ENCODE measurements around the gene MS4A4A.

The MS4A4A gene

GRCh38 chr11:60241786-60242185, 38.7 kb upstream of the MS4A4A start:
- H3K4me2 ChIP-seq (ENCODE audit: low read length), result no peak overlapping the region
- H3K36me3 ChIP-seq (ENCODE audit: control insufficient read depth in 1 of 2, insufficient read depth in 2 of 2, low read length in 2 of 2), result no peaks in the 10 kb centered on the region
- H2AK5ac ChIP-seq (ENCODE audit: low read length), result no peak overlapping the region
- H2BK12ac ChIP-seq (ENCODE audit: low read length), result no peak overlapping the region
- no peak overlapping the region for H3K9ac ChIP-seq (ENCODE audit: low read length)
- H4K91ac ChIP-seq (ENCODE audit: low read depth, low read length), result no peak overlapping the region
- no peaks in the 10 kb centered on the region for H3K4me1 ChIP-seq (ENCODE audit: control insufficient read depth in 1 of 2, insufficient read depth in 2 of 2, low read length in 2 of 2)
- no peaks in the 10 kb centered on the region for H3K27me3 ChIP-seq (ENCODE audit: insufficient read depth, low read length)
- no peak overlapping the region for H3K23ac ChIP-seq (ENCODE audit: low read length)
- H3K18ac ChIP-seq (ENCODE audit: low read length), result no peak overlapping the region
- H3K79me2 ChIP-seq (ENCODE audit: control insufficient read depth, insufficient read depth, low read length, poor library complexity), result no peaks in the 10 kb centered on the region
- H3K14ac ChIP-seq (ENCODE audit: low read length), result no peak overlapping the region
- H3K79me1 ChIP-seq (ENCODE audit: low read length), result no peaks in the 10 kb centered on the region
- H2BK120ac ChIP-seq (ENCODE audit: insufficient read depth, low read length, poor library complexity), result no peak overlapping the region
- WGBS (ENCODE audit: extremely low coverage, insufficient coverage, insufficient read length), result no CpG with 5 or more reads among the region's 3 CpGs
- no peak overlapping the region for H4K12ac ChIP-seq (ENCODE audit: low read depth, low read length)
- H3K4me3 ChIP-seq (ENCODE audit: low read depth, low read length), result no peak overlapping the region
- no peaks in the 10 kb centered on the region for H3K9me3 ChIP-seq (ENCODE audit: insufficient read depth, low read depth, low read length)
- no peak overlapping the region for H2AFZ ChIP-seq (ENCODE audit: insufficient read depth, low read length, poor library complexity)
- no peak for DNase-seq
- no peak overlapping the region for H2BK5ac ChIP-seq (ENCODE audit: low read depth, low read length, poor library complexity)
- H3K4ac ChIP-seq (ENCODE audit: low read depth, low read length), result no peak overlapping the region
- H4K8ac ChIP-seq (ENCODE audit: low read depth, low read length), result no peak overlapping the region
- H3K27ac ChIP-seq (ENCODE audit: low read depth, low read length), result no peak overlapping the region

GRCh38 chr11:60242740-60243239, 37.7 kb upstream of the MS4A4A start, which contains the start of gene MS4A4E:
Gene MS4A4E (minus strand): TSS chr11:60243137. CDS start chr11:60230055, 13,082 bp downstream.
- no peak within 1 kb of the TSS for H4K91ac ChIP-seq (ENCODE audit: low read depth, low read length)
- no peaks in the 10 kb centered on the region for H3K79me1 ChIP-seq (ENCODE audit: low read length)
- H3K4me3 ChIP-seq (ENCODE audit: low read depth, low read length), result no peak within 1 kb of the TSS
- H2BK12ac ChIP-seq (ENCODE audit: low read length), result no peak within 1 kb of the TSS
- H2BK5ac ChIP-seq (ENCODE audit: low read depth, low read length, poor library complexity), result no peak within 1 kb of the TSS
- WGBS (ENCODE audit: extremely low coverage, insufficient coverage, insufficient read length), result no CpG with 5 or more reads among the region's 5 CpGs
- DNase-seq, result no peak
- no peak within 1 kb of the TSS for H3K4me2 ChIP-seq (ENCODE audit: low read length)
- no peak within 1 kb of the TSS for H2AK5ac ChIP-seq (ENCODE audit: low read length)
- no peaks in the 10 kb centered on the region for H3K27me3 ChIP-seq (ENCODE audit: insufficient read depth, low read length)
- H3K23ac ChIP-seq (ENCODE audit: low read length), result no peak within 1 kb of the TSS
- no peak within 1 kb of the TSS for H2BK120ac ChIP-seq (ENCODE audit: insufficient read depth, low read length, poor library complexity)
- no peaks in the 10 kb centered on the region for H3K9me3 ChIP-seq (ENCODE audit: insufficient read depth, low read depth, low read length)
- no peak within 1 kb of the TSS for H3K27ac ChIP-seq (ENCODE audit: low read depth, low read length)
- H3K14ac ChIP-seq (ENCODE audit: low read length), result no peak within 1 kb of the TSS
- H3K4ac ChIP-seq (ENCODE audit: low read depth, low read length), result no peak within 1 kb of the TSS
- no peaks in the 10 kb centered on the region for H3K79me2 ChIP-seq (ENCODE audit: control insufficient read depth, insufficient read depth, low read length, poor library complexity)
- no peaks in the 10 kb centered on the region for H3K36me3 ChIP-seq (ENCODE audit: control insufficient read depth in 1 of 2, insufficient read depth in 2 of 2, low read length in 2 of 2)
- no peak within 1 kb of the TSS for H2AFZ ChIP-seq (ENCODE audit: insufficient read depth, low read length, poor library complexity)
- no peaks in the 10 kb centered on the region for H3K4me1 ChIP-seq (ENCODE audit: control insufficient read depth in 1 of 2, insufficient read depth in 2 of 2, low read length in 2 of 2)
- H4K12ac ChIP-seq (ENCODE audit: low read depth, low read length), result no peak within 1 kb of the TSS
- H3K18ac ChIP-seq (ENCODE audit: low read length), result no peak within 1 kb of the TSS
- H4K8ac ChIP-seq (ENCODE audit: low read depth, low read length), result no peak within 1 kb of the TSS
- no peak within 1 kb of the TSS for H3K9ac ChIP-seq (ENCODE audit: low read length)

- Histone ChIP-seq H3K79me1 (ENCODE audit: low read length) (no peaks in the 10 kb centered on the region), H4K12ac (ENCODE audit: low read depth, low read length) (no peak overlapping the region), H3K79me2 (ENCODE audit: control insufficient read depth, insufficient read depth, low read length, poor library complexity) (no peaks in the 10 kb centered on the region), H3K4me2 (ENCODE audit: low read length) (no peak overlapping the region), H3K27ac (ENCODE audit: low read depth, low read length) (no peak overlapping the region), H3K4ac (ENCODE audit: low read depth, low read length) (no peak overlapping the region), H2BK120ac (ENCODE audit: insufficient read depth, low read length, poor library complexity) (no peak overlapping the region), H3K36me3 (ENCODE audit: control insufficient read depth in 1 of 2, insufficient read depth in 2 of 2, low read length in 2 of 2) (no peaks in the 10 kb centered on the region), H3K23ac (ENCODE audit: low read length) (no peak overlapping the region), H3K9me3 (ENCODE audit: insufficient read depth, low read depth, low read length) (peaks cover 5% of the 10 kb centered on the region), H3K4me3 (ENCODE audit: low read depth, low read length) (no peak overlapping the region), H2AFZ (ENCODE audit: insufficient read depth, low read length, poor library complexity) (no peak overlapping the region), H3K18ac (ENCODE audit: low read length) (no peak overlapping the region), H4K91ac (ENCODE audit: low read depth, low read length) (no peak overlapping the region), H4K8ac (ENCODE audit: low read depth, low read length) (no peak overlapping the region), H3K4me1 (ENCODE audit: control insufficient read depth in 1 of 2, insufficient read depth in 2 of 2, low read length in 2 of 2) (no peaks in the 10 kb centered on the region), H2BK5ac (ENCODE audit: low read depth, low read length, poor library complexity) (no peak overlapping the region), H2AK5ac (ENCODE audit: low read length) (no peak overlapping the region), H3K27me3 (ENCODE audit: insufficient read depth, low read length) (no peaks in the 10 kb centered on the region), H3K9ac (ENCODE audit: low read length) (no peak overlapping the region), H2BK12ac (ENCODE audit: low read length) (no peak overlapping the region), H3K14ac (ENCODE audit: low read length) (no peak overlapping the region)
- no CpG with 5 or more reads among the region's 6 CpGs for WGBS (ENCODE audit: extremely low coverage, insufficient coverage, insufficient read length)
- DNase-seq, result peak in 1 of 2 donors; percentile 72
Measured at GRCh38 chr11:60251485-60252212, 28.8 kb upstream of the MS4A4A start.

GRCh38 chr11:60252213-60253108, 28.0 kb upstream of the MS4A4A start:
- Histone ChIP-seq H3K27me3 (ENCODE audit: insufficient read depth, low read length) (no peaks in the 10 kb centered on the region), H3K14ac (ENCODE audit: low read length) (no peak overlapping the region), H2BK12ac (ENCODE audit: low read length) (no peak overlapping the region), H2AK5ac (ENCODE audit: low read length) (no peak overlapping the region), H2BK5ac (ENCODE audit: low read depth, low read length, poor library complexity) (no peak overlapping the region), H3K79me1 (ENCODE audit: low read length) (no peaks in the 10 kb centered on the region), H3K23ac (ENCODE audit: low read length) (no peak overlapping the region), H3K79me2 (ENCODE audit: control insufficient read depth, insufficient read depth, low read length, poor library complexity) (no peaks in the 10 kb centered on the region), H3K9me3 (ENCODE audit: insufficient read depth, low read depth, low read length) (peaks cover 5% of the 10 kb centered on the region), H3K27ac (ENCODE audit: low read depth, low read length) (no peak overlapping the region), H3K36me3 (ENCODE audit: control insufficient read depth in 1 of 2, insufficient read depth in 2 of 2, low read length in 2 of 2) (no peaks in the 10 kb centered on the region), H3K9ac (ENCODE audit: low read length) (no peak overlapping the region), H2AFZ (ENCODE audit: insufficient read depth, low read length, poor library complexity) (no peak overlapping the region), H3K18ac (ENCODE audit: low read length) (no peak overlapping the region), H4K12ac (ENCODE audit: low read depth, low read length) (no peak overlapping the region), H4K91ac (ENCODE audit: low read depth, low read length) (no peak overlapping the region), H4K8ac (ENCODE audit: low read depth, low read length) (no peak overlapping the region), H3K4ac (ENCODE audit: low read depth, low read length) (no peak overlapping the region), H2BK120ac (ENCODE audit: insufficient read depth, low read length, poor library complexity) (no peak overlapping the region), H3K4me1 (ENCODE audit: control insufficient read depth in 1 of 2, insufficient read depth in 2 of 2, low read length in 2 of 2) (no peaks in the 10 kb centered on the region), H3K4me2 (ENCODE audit: low read length) (no peak overlapping the region), H3K4me3 (ENCODE audit: low read depth, low read length) (no peak overlapping the region)
- no CpG with 5 or more reads among the region's 2 CpGs for WGBS (ENCODE audit: extremely low coverage, insufficient coverage, insufficient read length)
- DNase-seq, result no peak

All from trophoblast cell (in vitro differentiated cells and primary cell).